H1 (cell line): ENCODE data around the gene KRTAP5-4. TPM values are rescaled to one million over a fixed set of nuclear protein-coding genes. Genes with fewer than 3 reads are reported as not detected.
"Not testable (repeated sequence)": the region's sequence is repeated elsewhere in the genome, so short reads cannot be mapped to it uniquely, and the experiment has no call there.

Experiments
- CTCF ChIA-PET: fragments of 300-600 bp; sonication (Branson Sonifier 250); formaldehyde crosslinking; loops from one replicate; lab custom pipeline; 2021; ENCODE audit not compliant: partially characterized antibody; lab: Charles Lee
- POLR2A ChIA-PET: fragments of 300-600 bp; sonication (Branson Sonifier 250); formaldehyde crosslinking; loops from one replicate; lab custom pipeline; 2021; ENCODE audit warnings: inconsistent platforms; ENCODE audit not compliant: partially characterized antibody; lab: Charles Lee
- DNase-seq, 2 experiments: peaks; one replicate each; pipeline versions ENCODE4 v3.0.0 to v3.0.0-alpha.2; 2010 to 2022; ENCODE audit warnings: low spot score in 2 of 2, low read depth in 1 of 2, mixed read lengths in 1 of 2
- FAIRE-seq: peaks from 2 replicates; lab custom pipeline; 2011; peaks lifted over from hg19 to GRCh38; lab: Jason Lieb, UNC
- H2AFZ ChIP-seq: 2 replicates; pipeline ENCODE4 v1.8.1; 2012; ENCODE audit warnings: low read length, inconsistent platforms
- H2AK5ac ChIP-seq: 2 replicates; pipeline ENCODE4 v1.6.1; 2013; ENCODE audit warnings: low read depth, low read length
- H2BK120ac ChIP-seq: replicated peaks from 2 replicates; pipeline ENCODE3; 2013; ENCODE audit warnings: low read depth, low read length, inconsistent platforms
- H2BK12ac ChIP-seq: 2 replicates; pipeline ENCODE4 v1.6.1; 2013; ENCODE audit warnings: low read depth, low read length
- H2BK15ac ChIP-seq: 2 replicates; pipeline ENCODE4 v1.6.1; 2013; ENCODE audit warnings: low read length
- H2BK20ac ChIP-seq: 2 replicates; pipeline ENCODE4 v1.6.1; 2013; ENCODE audit warnings: low read length
- H2BK5ac ChIP-seq: 2 replicates; pipeline ENCODE4 v1.6.1; 2013; ENCODE audit warnings: low read depth, low read length
- H3K14ac ChIP-seq: 2 replicates; pipeline ENCODE4 v1.6.1; 2013; ENCODE audit warnings: inconsistent platforms; ENCODE audit not compliant: insufficient read length
- H3K18ac ChIP-seq: 2 replicates; pipeline ENCODE4 v1.6.1; 2013; ENCODE audit warnings: low read length; ENCODE audit errors: extremely low read depth
- H3K23ac ChIP-seq: 2 replicates; pipeline ENCODE4 v1.6.1; 2013; ENCODE audit warnings: inconsistent platforms; ENCODE audit not compliant: insufficient read length
- H3K23me2 ChIP-seq: 2 replicates; pipeline ENCODE4 v1.6.1; 2013; ENCODE audit warnings: low read depth, low read length
- H3K27ac ChIP-seq: 2 replicates; pipeline ENCODE4 v1.6.1; 2011; ENCODE audit warnings: low read depth, low read length, inconsistent platforms
- H3K27me3 ChIP-seq, 4 experiments: replicated peaks in 1 of 4; 1 replicate in 1 of 4; 2 replicates in 3 of 4; pipeline versions ENCODE4 v1.6.1 to v1.8.1; 2011 to 2013; ENCODE audit warnings: low read length in 3 of 4, mild to moderate bottlenecking in 3 of 4, inconsistent platforms in 2 of 4, mixed read lengths in 2 of 4, moderate library complexity in 1 of 4; ENCODE audit not compliant: control insufficient read depth in 3 of 4, insufficient read depth in 3 of 4; ENCODE audit errors: extremely low read depth in 1 of 4
- H3K36me3 ChIP-seq, 4 experiments: 2 replicates each; pipeline versions ENCODE4 v1.6.1 to v1.8.1; 2011 to 2013; ENCODE audit warnings: mild to moderate bottlenecking in 4 of 4, low read length in 3 of 4, moderate library complexity in 2 of 4, control low read depth in 1 of 4, inconsistent platforms in 1 of 4; ENCODE audit not compliant: insufficient read depth in 4 of 4, control insufficient read depth in 2 of 4
- H3K4ac ChIP-seq: replicated peaks from 2 replicates; pipeline ENCODE3; 2013; ENCODE audit warnings: low read length, low read depth, mixed read lengths, inconsistent platforms; ENCODE audit not compliant: insufficient read length
- H3K4me1 ChIP-seq, 4 experiments: replicated peaks in 1 of 4; 1 replicate in 1 of 4; 2 replicates in 3 of 4; pipeline versions ENCODE4 v1.6.1 to v1.8.1; 2011 to 2013; ENCODE audit warnings: low read length in 3 of 4, inconsistent platforms in 2 of 4, mixed read lengths in 1 of 4; ENCODE audit not compliant: insufficient read depth in 4 of 4, control insufficient read depth in 3 of 4
- H3K4me2 ChIP-seq, 2 experiments: 2 replicates each; pipeline versions ENCODE4 v1.6.1 to v1.8.1; 2011 to 2013; ENCODE audit warnings: low read depth in 2 of 2, low read length in 2 of 2, control low read depth in 1 of 2, inconsistent platforms in 1 of 2, mild to moderate bottlenecking in 1 of 2; ENCODE audit not compliant: insufficient read depth in 1 of 2
- H3K4me3 ChIP-seq, 4 experiments: fragments of 200-600, 300-600 bp in 1 of 4; sonication (generic), shearing (Covaris generic), sonication (Bioruptor Twin) in 1 of 4; 2 replicates each; pipeline versions ENCODE4 v1.5.1 to v1.8.1; 2011 to 2016; ENCODE audit warnings: low read length in 4 of 4, low read depth in 3 of 4, control low read depth in 2 of 4, inconsistent platforms in 2 of 4, mild to moderate bottlenecking in 2 of 4, mixed read lengths in 1 of 4, moderate library complexity in 1 of 4; ENCODE audit not compliant: insufficient read depth in 2 of 4; ENCODE audit errors: extremely low read depth in 1 of 4
- H3K56ac ChIP-seq: replicated peaks from 2 replicates; pipeline ENCODE3; 2013; ENCODE audit warnings: low read depth, mild to moderate bottlenecking, mixed read lengths, low read length, inconsistent platforms; ENCODE audit not compliant: insufficient read length
- H3K79me1 ChIP-seq: 2 replicates; pipeline ENCODE4 v1.6.1; 2013; ENCODE audit warnings: low read depth, low read length, control low read depth
- H3K79me2 ChIP-seq, 2 experiments: 2 replicates each; pipeline versions ENCODE4 v1.6.1 to v1.8.1; 2012 to 2013; ENCODE audit warnings: low read length in 2 of 2, mild to moderate bottlenecking in 2 of 2, inconsistent platforms in 1 of 2; ENCODE audit not compliant: insufficient read depth in 2 of 2, control insufficient read depth in 1 of 2
- H3K9ac ChIP-seq, 4 experiments: replicated peaks in 1 of 4; 1 replicate in 1 of 4; 2 replicates in 3 of 4; pipeline versions ENCODE4 v1.6.1 to v1.8.1; 2011 to 2013; ENCODE audit warnings: low read depth in 3 of 4, low read length in 3 of 4, control low read depth in 2 of 4, mild to moderate bottlenecking in 2 of 4, moderate library complexity in 2 of 4, inconsistent platforms in 1 of 4; ENCODE audit errors: extremely low read depth in 1 of 4
- H3K9me3 ChIP-seq, 2 experiments: 2 replicates each; pipeline versions ENCODE4 v1.6.1 to v1.8.1; 2012 to 2013; ENCODE audit warnings: mild to moderate bottlenecking in 2 of 2, moderate library complexity in 2 of 2, control low read depth in 1 of 2, inconsistent platforms in 1 of 2, low read depth in 1 of 2, low read length in 1 of 2, mixed read lengths in 1 of 2; ENCODE audit not compliant: insufficient read depth in 2 of 2
- H4K20me1 ChIP-seq, 2 experiments: replicated peaks in 1 of 2; 2 replicates each; pipeline versions ENCODE3 to v1.8.1; 2011 to 2013; ENCODE audit warnings: inconsistent platforms in 2 of 2, low read length in 2 of 2, mild to moderate bottlenecking in 1 of 2; ENCODE audit not compliant: insufficient read depth in 2 of 2, control insufficient read depth in 1 of 2
- H4K5ac ChIP-seq: 2 replicates; pipeline ENCODE4 v1.6.1; 2013; ENCODE audit warnings: low read length, low read depth, mixed read lengths, inconsistent platforms; ENCODE audit not compliant: insufficient read length
- H4K8ac ChIP-seq: 2 replicates; pipeline ENCODE4 v1.8.0; 2013; ENCODE audit warnings: mild to moderate bottlenecking, moderate library complexity, low read length, inconsistent platforms; ENCODE audit not compliant: insufficient read depth; ENCODE audit errors: extremely low read depth
- H4K91ac ChIP-seq: replicated peaks from 2 replicates; pipeline ENCODE3; 2013; ENCODE audit warnings: low read length, mixed read lengths, inconsistent platforms; ENCODE audit not compliant: insufficient read length
- CEBPB ChIP-seq: IDR thresholded peaks from 2 replicates; pipeline ENCODE4 v1.6.1; 2012; ENCODE audit warnings: low read depth, low read length
- POLR2AphosphoS5 ChIP-seq: IDR thresholded peaks from 2 replicates; pipeline ENCODE4 v1.6.1; 2011; ENCODE audit warnings: low read depth, low read length
- SP4 ChIP-seq: IDR thresholded peaks from 2 replicates; pipeline ENCODE4 v1.6.1; 2012; ENCODE audit warnings: low read length, inconsistent platforms
- WGBS, 2 experiments: shearing (Covaris generic) in 1 of 2; methylation state at CpG; one replicate each; pipeline versions ENCODE4 v1.1.6 to v1.1.7; 2013 to 2015; ENCODE audit warnings: low lambda C conversion rate in 2 of 2, mixed read lengths in 2 of 2, inconsistent platforms in 1 of 2, low coverage in 1 of 2, missing lambda C conversion rate in 1 of 2; ENCODE audit not compliant: insufficient replicate concordance in 2 of 2, insufficient coverage in 1 of 2, insufficient read length in 1 of 2; ENCODE audit errors: extremely low coverage in 1 of 2, missing lambda C conversion rate in 1 of 2; 5-methylcytosine and 5-hydroxymethylcytosine counted together
- polyA plus RNA-seq, 7 experiments: library from polyadenylated mRNA; depleted of rRNA in 3 of 7; stranded (reverse) in 5 of 7; unstranded in 2 of 7; fragments of >200 nt in 5 of 7; fragments of 200-250 nt in 2 of 7; gene quantifications; 1 replicate in 5 of 7; 2 replicates in 1 of 7; 4 replicates in 1 of 7; pipeline versions ENCODE4 v1.2.1 to v1.2.3, GENCODE V29; 2011 to 2013; ENCODE audit warnings: missing spikeins in 2 of 7, mixed read lengths in 2 of 7
- total RNA-seq: library from RNA; stranded (reverse); fragmentation: NEBNext Ultra II Directional; extraction: Animal tissue kit (Norgen Biotek cat#: 25700); gene quantifications from 2 replicates; pipeline ENCODE4 v1.2.1, GENCODE V29; 2021

The KRTAP5-4 gene
- total and polyA plus RNA-seq, 2 of the 8 experiments (the other 6 are each of a cell fraction or from before 2014, with no cell fraction given), result not detected

GRCh38 chr11:1603629-1604028 lies 18.3 kb downstream of the KRTAP5-4 start:
- Histone ChIP-seq H3K4ac (no peak overlapping the region), H2AFZ (no peak overlapping the region), H3K23ac (no peak overlapping the region), H4K91ac (no peak overlapping the region), H3K27me3 (no peaks in the 10 kb centered on the region), H3K79me1 (no peaks in the 10 kb centered on the region), H3K18ac (no peak overlapping the region), H2BK12ac (no peak overlapping the region), H3K4me2 (no peak overlapping the region), H3K14ac (no peak overlapping the region), H4K5ac (no peak overlapping the region), H3K79me2 (no peaks in the 10 kb centered on the region), H2BK20ac (no peak overlapping the region), H3K4me3 (no peak overlapping the region), H2AK5ac (no peak overlapping the region), H2BK15ac (no peak overlapping the region), H3K56ac (no peak overlapping the region), H3K27ac (no peak overlapping the region), H4K8ac (no peak overlapping the region), H2BK120ac (no peak overlapping the region), H4K20me1 (peaks cover 0 to 2% of the 10 kb centered on the region in 2 experiments), H3K9ac (no peak overlapping the region), H3K9me3 (peaks cover 0 to 4% of the 10 kb centered on the region in 2 experiments; a peak in 1 of 4 replicates), H2BK5ac (no peak overlapping the region), H3K23me2 (peaks cover 2% of the 10 kb centered on the region; the same call in 1 of the 2 replicates), H3K4me1 (no peaks in the 10 kb centered on the region), H3K36me3 (no peaks in the 10 kb centered on the region)
- 82 to 100% methylated on average over 1 of the region's 1 CpG for WGBS, 2 experiments
- FAIRE-seq (no peak), DNase-seq (no peak)
- ChIA-PET CTCF (no interaction called here), POLR2A (no interaction called here)
- TF ChIP-seq SP4 (no peak), CEBPB (no peak), POLR2AphosphoS5 (no peak)

GRCh38 chr11:1601663-1602062 lies 20.3 kb downstream of the KRTAP5-4 start:
- H3K79me1 ChIP-seq, H3K14ac ChIP-seq, H3K56ac ChIP-seq, H3K4me3 ChIP-seq, H4K5ac ChIP-seq, H2BK5ac ChIP-seq, H4K8ac ChIP-seq, H3K4me1 ChIP-seq, H3K27me3 ChIP-seq, DNase-seq, H3K23ac ChIP-seq, POLR2A ChIA-PET, CTCF ChIA-PET, H4K91ac ChIP-seq, H3K79me2 ChIP-seq, H3K36me3 ChIP-seq, H3K9ac ChIP-seq, H4K20me1 ChIP-seq, H2AFZ ChIP-seq, H2AK5ac ChIP-seq, H3K9me3 ChIP-seq, H3K4me2 ChIP-seq, H2BK20ac ChIP-seq, H2BK120ac ChIP-seq, H3K23me2 ChIP-seq, H2BK12ac ChIP-seq, H3K4ac ChIP-seq, H3K18ac ChIP-seq, H2BK15ac ChIP-seq, H3K27ac ChIP-seq: not testable (repeated sequence)
- FAIRE-seq, result peak; percentile 95
- WGBS, 2 experiments, result 93% methylated on average over 3 of the region's 3 CpGs; no CpG with 5 or more reads in 1 of the 2 experiments
